WTC11 (cell line): ENCODE measurements around the gene C9orf50. TPM values are rescaled to one million over a fixed set of nuclear protein-coding genes. Genes with fewer than 3 reads are reported as not detected.

ENCODE experiments used
- ATAC-seq: fragments of 200-7000 bp; cut with Tn5 transposase; 2 replicates; pipeline ENCODE4 v1.10.0; 2021; ENCODE audit warnings: mild to moderate bottlenecking, moderate library complexity
- CTCF ChIA-PET: fragments of 300-600 bp; sonication (Branson Sonifier 250); formaldehyde crosslinking; loops from one replicate; lab custom pipeline; 2021; ENCODE audit warnings: antibody characterized with exemption; lab: Charles Lee
- POLR2A ChIA-PET: fragments of 350-600 bp; sonication (Branson Sonifier 250); formaldehyde crosslinking; loops from one replicate; lab custom pipeline; 2021; ENCODE audit warnings: antibody characterized with exemption; lab: Charles Lee
- DNase-seq: peaks from one replicate; pipeline ENCODE4 v3.0.0; 2021; ENCODE audit warnings: low spot score
- H3K27ac Mint-ChIP-seq: 2 replicates; pipeline ENCODE4 v1.8.0; 2021; ENCODE audit warnings: mixed read lengths
- H3K27me3 Mint-ChIP-seq: 2 replicates; pipeline ENCODE4 v1.8.0; 2021; ENCODE audit warnings: low read depth, mild to moderate bottlenecking, moderate library complexity, mixed read lengths
- H3K36me3 Mint-ChIP-seq: 2 replicates; pipeline ENCODE4 v1.8.0; 2021; ENCODE audit warnings: mixed read lengths
- H3K4me1 Mint-ChIP-seq: 2 replicates; pipeline ENCODE4 v1.8.0; 2022; ENCODE audit warnings: mixed read lengths
- H3K4me3 Mint-ChIP-seq: 2 replicates; pipeline ENCODE4 v1.8.0; 2021; ENCODE audit warnings: mild to moderate bottlenecking, moderate library complexity, mixed read lengths
- H3K9me3 Mint-ChIP-seq: 2 replicates; pipeline ENCODE4 v1.8.0; 2021; ENCODE audit warnings: mixed read lengths
- CTCF ChIP-seq: fragments of 200-600 bp; IDR thresholded peaks from 2 replicates; pipeline ENCODE4 v1.8.0; 2022; ENCODE audit warnings: antibody characterized with exemption
- FOXP1 ChIP-seq: sonication (generic); formaldehyde crosslinking; IDR thresholded peaks from 2 replicates; pipeline ENCODE4 v1.8.0; 2022; ENCODE audit warnings: missing genetic modification reagents, mild to moderate bottlenecking, moderate library complexity, borderline replicate concordance
- MAX ChIP-seq: sonication (generic); formaldehyde crosslinking; IDR thresholded peaks from 2 replicates; pipeline ENCODE4 v1.8.0; 2022; ENCODE audit warnings: mild to moderate bottlenecking, missing genetic modification reagents
- MLX ChIP-seq: sonication (generic); formaldehyde crosslinking; IDR thresholded peaks from 2 replicates; pipeline ENCODE4 v1.8.1; 2023; ENCODE audit warnings: mild to moderate bottlenecking, missing genetic modification reagents, moderate library complexity
- NR1H2 ChIP-seq: sonication (generic); formaldehyde crosslinking; IDR thresholded peaks from 2 replicates; pipeline ENCODE4 v1.9.0; 2021; ENCODE audit warnings: mild to moderate bottlenecking, moderate library complexity, missing genetic modification reagents
- OVOL2 ChIP-seq: fragments of 250-450 bp; sonication (Bioruptor Pico); IDR thresholded peaks from 2 replicates; pipeline ENCODE4 v1.9.0; 2021; ENCODE audit warnings: mild to moderate bottlenecking, borderline replicate concordance
- PREB ChIP-seq: sonication (generic); formaldehyde crosslinking; IDR thresholded peaks from 2 replicates; pipeline ENCODE4 v1.8.1; 2022; ENCODE audit warnings: mild to moderate bottlenecking, missing genetic modification reagents, moderate library complexity, borderline replicate concordance
- SP1 ChIP-seq: sonication (generic); formaldehyde crosslinking; conservative IDR thresholded peaks from 2 replicates; pipeline ENCODE4 v1.8.1; 2022; ENCODE audit warnings: missing genetic modification reagents
- TEAD1 ChIP-seq: sonication (generic); formaldehyde crosslinking; IDR thresholded peaks from 2 replicates; pipeline ENCODE4 v1.8.0; 2022; ENCODE audit warnings: mild to moderate bottlenecking, missing genetic modification reagents
- TEAD4 ChIP-seq: sonication (generic); formaldehyde crosslinking; IDR thresholded peaks from 2 replicates; pipeline ENCODE4 v1.8.0; 2022; ENCODE audit warnings: mild to moderate bottlenecking, missing genetic modification reagents
- ZNF232 ChIP-seq: sonication (generic); formaldehyde crosslinking; IDR thresholded peaks from 2 replicates; pipeline ENCODE4 v1.8.0; 2022; ENCODE audit warnings: mild to moderate bottlenecking, missing genetic modification reagents
- total RNA-seq: library from RNA; stranded (reverse); gene quantifications from 3 replicates; pipeline ENCODE4 v1.2.3, GENCODE V29; 2021
- TF ChIP-seq, protein P1 (sequence below): fragments of 250-450 bp; sonication (Bioruptor Pico); IDR thresholded peaks from 2 replicates; pipeline ENCODE4 v1.9.0; 2021; ENCODE audit warnings: mild to moderate bottlenecking, borderline replicate concordance
- TF ChIP-seq, protein P2 (sequence below): sonication (generic); formaldehyde crosslinking; IDR thresholded peaks from 2 replicates; pipeline ENCODE4 v1.8.1; 2023; ENCODE audit warnings: mild to moderate bottlenecking, missing genetic modification reagents, borderline replicate concordance
- TF ChIP-seq, protein P3 (sequence below): sonication (generic); formaldehyde crosslinking; conservative IDR thresholded peaks from 2 replicates; pipeline ENCODE4 v1.8.1; 2022; ENCODE audit warnings: mild to moderate bottlenecking, missing genetic modification reagents
- TF ChIP-seq, protein P4 (sequence below): sonication (generic); formaldehyde crosslinking; IDR thresholded peaks from 2 replicates; pipeline ENCODE4 v1.8.0; 2022; ENCODE audit warnings: mild to moderate bottlenecking, missing genetic modification reagents
- TF ChIP-seq, protein P5 (sequence below): sonication (generic); formaldehyde crosslinking; IDR thresholded peaks from 2 replicates; pipeline ENCODE4 v1.8.0; 2022; ENCODE audit warnings: mild to moderate bottlenecking, missing genetic modification reagents

Gene C9orf50
- total RNA-seq, 1 experiment from 2014 or later = 0.11 TPM

GRCh38 chr9:129611307-129611800 lies 9.5 kb downstream of the C9orf50 start:
- peaks cover 22% of the 10 kb centered on the region for H3K4me1 Mint-ChIP-seq
- H3K27ac Mint-ChIP-seq = no peak overlapping the region
- H3K27me3 Mint-ChIP-seq = peaks cover 11% of the 10 kb centered on the region
- peak; percentile 3 for ATAC-seq
- TF ChIP-seq PREB (no peak), FOXP1 (CRISPR knock-in tag) (no peak), CTCF (no peak), OVOL2 (CRISPR knock-in tag) (no peak), ZNF232 (CRISPR knock-in tag) (no peak)
- TF ChIP-seq, protein P1, sequence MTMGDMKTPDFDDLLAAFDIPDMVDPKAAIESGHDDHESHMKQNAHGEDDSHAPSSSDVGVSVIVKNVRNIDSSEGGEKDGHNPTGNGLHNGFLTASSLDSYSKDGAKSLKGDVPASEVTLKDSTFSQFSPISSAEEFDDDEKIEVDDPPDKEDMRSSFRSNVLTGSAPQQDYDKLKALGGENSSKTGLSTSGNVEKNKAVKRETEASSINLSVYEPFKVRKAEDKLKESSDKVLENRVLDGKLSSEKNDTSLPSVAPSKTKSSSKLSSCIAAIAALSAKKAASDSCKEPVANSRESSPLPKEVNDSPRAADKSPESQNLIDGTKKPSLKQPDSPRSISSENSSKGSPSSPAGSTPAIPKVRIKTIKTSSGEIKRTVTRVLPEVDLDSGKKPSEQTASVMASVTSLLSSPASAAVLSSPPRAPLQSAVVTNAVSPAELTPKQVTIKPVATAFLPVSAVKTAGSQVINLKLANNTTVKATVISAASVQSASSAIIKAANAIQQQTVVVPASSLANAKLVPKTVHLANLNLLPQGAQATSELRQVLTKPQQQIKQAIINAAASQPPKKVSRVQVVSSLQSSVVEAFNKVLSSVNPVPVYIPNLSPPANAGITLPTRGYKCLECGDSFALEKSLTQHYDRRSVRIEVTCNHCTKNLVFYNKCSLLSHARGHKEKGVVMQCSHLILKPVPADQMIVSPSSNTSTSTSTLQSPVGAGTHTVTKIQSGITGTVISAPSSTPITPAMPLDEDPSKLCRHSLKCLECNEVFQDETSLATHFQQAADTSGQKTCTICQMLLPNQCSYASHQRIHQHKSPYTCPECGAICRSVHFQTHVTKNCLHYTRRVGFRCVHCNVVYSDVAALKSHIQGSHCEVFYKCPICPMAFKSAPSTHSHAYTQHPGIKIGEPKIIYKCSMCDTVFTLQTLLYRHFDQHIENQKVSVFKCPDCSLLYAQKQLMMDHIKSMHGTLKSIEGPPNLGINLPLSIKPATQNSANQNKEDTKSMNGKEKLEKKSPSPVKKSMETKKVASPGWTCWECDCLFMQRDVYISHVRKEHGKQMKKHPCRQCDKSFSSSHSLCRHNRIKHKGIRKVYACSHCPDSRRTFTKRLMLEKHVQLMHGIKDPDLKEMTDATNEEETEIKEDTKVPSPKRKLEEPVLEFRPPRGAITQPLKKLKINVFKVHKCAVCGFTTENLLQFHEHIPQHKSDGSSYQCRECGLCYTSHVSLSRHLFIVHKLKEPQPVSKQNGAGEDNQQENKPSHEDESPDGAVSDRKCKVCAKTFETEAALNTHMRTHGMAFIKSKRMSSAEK = no peak
- TF ChIP-seq, protein P2, sequence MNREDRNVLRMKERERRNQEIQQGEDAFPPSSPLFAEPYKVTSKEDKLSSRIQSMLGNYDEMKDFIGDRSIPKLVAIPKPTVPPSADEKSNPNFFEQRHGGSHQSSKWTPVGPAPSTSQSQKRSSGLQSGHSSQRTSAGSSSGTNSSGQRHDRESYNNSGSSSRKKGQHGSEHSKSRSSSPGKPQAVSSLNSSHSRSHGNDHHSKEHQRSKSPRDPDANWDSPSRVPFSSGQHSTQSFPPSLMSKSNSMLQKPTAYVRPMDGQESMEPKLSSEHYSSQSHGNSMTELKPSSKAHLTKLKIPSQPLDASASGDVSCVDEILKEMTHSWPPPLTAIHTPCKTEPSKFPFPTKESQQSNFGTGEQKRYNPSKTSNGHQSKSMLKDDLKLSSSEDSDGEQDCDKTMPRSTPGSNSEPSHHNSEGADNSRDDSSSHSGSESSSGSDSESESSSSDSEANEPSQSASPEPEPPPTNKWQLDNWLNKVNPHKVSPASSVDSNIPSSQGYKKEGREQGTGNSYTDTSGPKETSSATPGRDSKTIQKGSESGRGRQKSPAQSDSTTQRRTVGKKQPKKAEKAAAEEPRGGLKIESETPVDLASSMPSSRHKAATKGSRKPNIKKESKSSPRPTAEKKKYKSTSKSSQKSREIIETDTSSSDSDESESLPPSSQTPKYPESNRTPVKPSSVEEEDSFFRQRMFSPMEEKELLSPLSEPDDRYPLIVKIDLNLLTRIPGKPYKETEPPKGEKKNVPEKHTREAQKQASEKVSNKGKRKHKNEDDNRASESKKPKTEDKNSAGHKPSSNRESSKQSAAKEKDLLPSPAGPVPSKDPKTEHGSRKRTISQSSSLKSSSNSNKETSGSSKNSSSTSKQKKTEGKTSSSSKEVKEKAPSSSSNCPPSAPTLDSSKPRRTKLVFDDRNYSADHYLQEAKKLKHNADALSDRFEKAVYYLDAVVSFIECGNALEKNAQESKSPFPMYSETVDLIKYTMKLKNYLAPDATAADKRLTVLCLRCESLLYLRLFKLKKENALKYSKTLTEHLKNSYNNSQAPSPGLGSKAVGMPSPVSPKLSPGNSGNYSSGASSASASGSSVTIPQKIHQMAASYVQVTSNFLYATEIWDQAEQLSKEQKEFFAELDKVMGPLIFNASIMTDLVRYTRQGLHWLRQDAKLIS (CRISPR knock-in tag) = no peak
- TF ChIP-seq, protein P3, sequence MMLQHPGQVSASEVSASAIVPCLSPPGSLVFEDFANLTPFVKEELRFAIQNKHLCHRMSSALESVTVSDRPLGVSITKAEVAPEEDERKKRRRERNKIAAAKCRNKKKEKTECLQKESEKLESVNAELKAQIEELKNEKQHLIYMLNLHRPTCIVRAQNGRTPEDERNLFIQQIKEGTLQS (CRISPR knock-in tag) = no peak
- TF ChIP-seq, all 79 proteins: peak for 0
- CTCF ChIA-PET = interaction anchor here (0.5 to 5.1 kb wide), 25 partner anchors 9 to 484 kb away, joined by 3 to 65 read pairs (median 4); partner anchors contain the start of genes C9orf50, IER5L and NTMT1
- H3K9me3 Mint-ChIP-seq = no peaks in the 10 kb centered on the region
- POLR2A ChIA-PET = interaction anchor here (0.5 to 1.2 kb wide), 2 partner anchors 14 to 273 kb away, joined by 3 to 4 read pairs; partner anchors contain the start of gene NTMT1
- no peaks in the 10 kb centered on the region for H3K36me3 Mint-ChIP-seq
- DNase-seq = no peak
- H3K4me3 Mint-ChIP-seq = peak overlapping the region; percentile 72

- peaks cover 24% of the 10 kb centered on the region for H3K4me1 Mint-ChIP-seq
- POLR2A ChIA-PET = interaction anchor here (0.5 to 1.2 kb wide), 2 partner anchors 15 to 272 kb away, joined by 3 to 4 read pairs; partner anchors contain the start of gene NTMT1
- H3K27ac Mint-ChIP-seq = peak overlapping the region; percentile 74; the same call in 1 of the 2 replicates
- peaks cover 11% of the 10 kb centered on the region for H3K27me3 Mint-ChIP-seq
- ATAC-seq (peak; percentile 61), DNase-seq (peak; percentile 94)
- H3K4me3 Mint-ChIP-seq = peak overlapping the region; percentile 72
- CTCF ChIA-PET = interaction anchor here (0.5 to 5.1 kb wide), 27 partner anchors 10 to 484 kb away, joined by 3 to 65 read pairs (median 5); partner anchors contain the start of genes C9orf50, IER5L and NTMT1
- no peaks in the 10 kb centered on the region for H3K9me3 Mint-ChIP-seq
- H3K36me3 Mint-ChIP-seq = no peaks in the 10 kb centered on the region
- TF ChIP-seq NR1H2 (CRISPR knock-in tag) (no peak), SP1 (CRISPR knock-in tag) (peak; percentile 49), TEAD4 (CRISPR knock-in tag) (no peak), FOXP1 (CRISPR knock-in tag) (peak; percentile 45), MLX (CRISPR knock-in tag) (no peak), MAX (CRISPR knock-in tag) (peak; percentile 51; the same call in 1 of the 2 replicates), TEAD1 (CRISPR knock-in tag) (0 out of 2 replicates have a peak, but pooled peaks have one; percentile 17)
- TF ChIP-seq, protein P4, sequence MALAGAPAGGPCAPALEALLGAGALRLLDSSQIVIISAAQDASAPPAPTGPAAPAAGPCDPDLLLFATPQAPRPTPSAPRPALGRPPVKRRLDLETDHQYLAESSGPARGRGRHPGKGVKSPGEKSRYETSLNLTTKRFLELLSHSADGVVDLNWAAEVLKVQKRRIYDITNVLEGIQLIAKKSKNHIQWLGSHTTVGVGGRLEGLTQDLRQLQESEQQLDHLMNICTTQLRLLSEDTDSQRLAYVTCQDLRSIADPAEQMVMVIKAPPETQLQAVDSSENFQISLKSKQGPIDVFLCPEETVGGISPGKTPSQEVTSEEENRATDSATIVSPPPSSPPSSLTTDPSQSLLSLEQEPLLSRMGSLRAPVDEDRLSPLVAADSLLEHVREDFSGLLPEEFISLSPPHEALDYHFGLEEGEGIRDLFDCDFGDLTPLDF (CRISPR knock-in tag) = no peak
- TF ChIP-seq, protein P5, sequence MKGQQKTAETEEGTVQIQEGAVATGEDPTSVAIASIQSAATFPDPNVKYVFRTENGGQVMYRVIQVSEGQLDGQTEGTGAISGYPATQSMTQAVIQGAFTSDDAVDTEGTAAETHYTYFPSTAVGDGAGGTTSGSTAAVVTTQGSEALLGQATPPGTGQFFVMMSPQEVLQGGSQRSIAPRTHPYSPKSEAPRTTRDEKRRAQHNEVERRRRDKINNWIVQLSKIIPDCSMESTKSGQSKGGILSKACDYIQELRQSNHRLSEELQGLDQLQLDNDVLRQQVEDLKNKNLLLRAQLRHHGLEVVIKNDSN = 0 out of 2 replicates have a peak, but pooled peaks have one; percentile 19
Measured at GRCh38 chr9:129610473-129611306, 10.2 kb downstream of the C9orf50 start.
